Mucosa of rectum (tissue), 2 donors: ENCODE results near the gene KAZALD1.
"Not testable (repeated sequence)": the region's sequence is repeated elsewhere in the genome, so short reads cannot be mapped to it uniquely, and the experiment has no call there.

Source experiments
- H3K27ac ChIP-seq, 2 donors: one replicate each; pipeline ENCODE4 v1.7.0; 2013; ENCODE audit warnings: inconsistent platforms in 2 of 2, low read depth in 2 of 2, low read length in 2 of 2
- H3K27me3 ChIP-seq, 2 donors: one replicate each; pipeline ENCODE4 v1.7.0; 2013; ENCODE audit warnings: low read length in 2 of 2; ENCODE audit not compliant: control insufficient read depth in 2 of 2, insufficient read depth in 2 of 2
- H3K36me3 ChIP-seq, 2 donors: one replicate each; pipeline ENCODE4 v1.7.0; 2013; ENCODE audit warnings: low read length in 2 of 2; ENCODE audit not compliant: control insufficient read depth in 2 of 2, insufficient read depth in 2 of 2
- H3K4me1 ChIP-seq, 2 donors: one replicate each; pipeline ENCODE4 v1.7.0; 2013; ENCODE audit warnings: low read length in 2 of 2, mild to moderate bottlenecking in 1 of 2; ENCODE audit not compliant: control insufficient read depth in 2 of 2, insufficient read depth in 2 of 2
- H3K4me3 ChIP-seq, 2 donors: one replicate each; pipeline ENCODE4 v1.7.0; 2013; ENCODE audit warnings: low read length in 2 of 2
- H3K9ac ChIP-seq, 2 donors: one replicate each; pipeline ENCODE4 v1.7.0; 2013; ENCODE audit warnings: low read length in 2 of 2, low read depth in 1 of 2, mild to moderate bottlenecking in 1 of 2
- H3K9me3 ChIP-seq, 2 donors: one replicate each; pipeline ENCODE4 v1.7.0; 2013; ENCODE audit warnings: low read length in 2 of 2; ENCODE audit not compliant: control insufficient read depth in 2 of 2
- donor health status: healthy.
- donor health status: Normal muscosa, but diverticular disease.

Gene KAZALD1

GRCh38 chr10:101031128-101031795 lies 30.5 kb upstream of the KAZALD1 start, which contains the start of the genes PDZD7 and SFXN3:
Gene PDZD7, minus strand, starts transcription at chr10:101031129. Its CDS starts 910 bp downstream, at chr10:101030219.
Gene SFXN3, plus strand, starts transcription at chr10:101031234. Its CDS starts 3,461 bp downstream, at chr10:101034695.
- Histone ChIP-seq H3K27me3 (peaks cover 0 to 5% of the 10 kb centered on the region in 2 donors), H3K9me3 (no peaks in the 10 kb centered on the region), H3K27ac (peak within 1 kb of the TSS; percentile 78 to 87), H3K4me1 (peaks cover 21% of the 10 kb centered on the region in 2 donors), H3K9ac (peak within 1 kb of the TSS; percentile 79 to 87), H3K4me3 (peak within 1 kb of the TSS; percentile 74 to 81), H3K36me3 (peaks cover 5 to 9% of the 10 kb centered on the region in 2 donors)

GRCh38 chr10:101031796-101032636 lies 29.8 kb upstream of the KAZALD1 start:
- Histone ChIP-seq H3K9me3 (no peaks in the 10 kb centered on the region), H3K4me3 (peak overlapping the region; percentile 74 to 81), H3K4me1 (peaks cover 21% of the 10 kb centered on the region in 2 donors), H3K9ac (peak overlapping the region; percentile 79 to 87), H3K27me3 (peaks cover 0 to 5% of the 10 kb centered on the region in 2 donors), H3K27ac (peak overlapping the region; percentile 78 to 87), H3K36me3 (peaks cover 10 to 15% of the 10 kb centered on the region in 2 donors)

GRCh38 chr10:101032637-101033224 lies 29.1 kb upstream of the KAZALD1 start:
- Histone ChIP-seq H3K4me3 (peak overlapping the region; percentile 74 to 81), H3K36me3 (peaks cover 17 to 22% of the 10 kb centered on the region in 2 donors), H3K4me1 (peaks cover 21% of the 10 kb centered on the region in 2 donors), H3K9ac (peak overlapping the region; percentile 79 to 87), H3K27me3 (peaks cover 0 to 5% of the 10 kb centered on the region in 2 donors), H3K27ac (peak overlapping the region; percentile 78 to 87), H3K9me3 (no peaks in the 10 kb centered on the region)

- Histone ChIP-seq H3K36me3 (peaks cover 21 to 28% of the 10 kb centered on the region in 2 donors), H3K27me3 (peaks cover 0 to 5% of the 10 kb centered on the region in 2 donors), H3K27ac (no peak overlapping the region), H3K9me3 (no peaks in the 10 kb centered on the region), H3K9ac (peak overlapping the region in 1 of 2 donors; percentile 79), H3K4me3 (peak overlapping the region in 1 of 2 donors; percentile 74), H3K4me1 (peaks cover 21 to 25% of the 10 kb centered on the region in 2 donors)
Measured at GRCh38 chr10:101033276-101033675, 28.5 kb upstream of the KAZALD1 start.

GRCh38 chr10:101034404-101034803 lies 27.4 kb upstream of the KAZALD1 start:
- H3K27ac ChIP-seq, H3K4me3 ChIP-seq, H3K9me3 ChIP-seq, H3K27me3 ChIP-seq, H3K9ac ChIP-seq: not testable (repeated sequence)
- peaks cover 21 to 25% of the 10 kb centered on the region in 2 donors for H3K4me1 ChIP-seq
- H3K36me3 ChIP-seq: peaks cover 21 to 35% of the 10 kb centered on the region in 2 donors

GRCh38 chr10:101035314-101035713 lies 26.5 kb upstream of the KAZALD1 start:
- H3K4me3 ChIP-seq: no peak overlapping the region
- H3K27me3 ChIP-seq: no peaks in the 10 kb centered on the region
- H3K9me3 ChIP-seq: no peaks in the 10 kb centered on the region
- peaks cover 21 to 37% of the 10 kb centered on the region in 2 donors for H3K36me3 ChIP-seq
- H3K9ac ChIP-seq: no peak overlapping the region
- H3K4me1 ChIP-seq: peaks cover 21 to 25% of the 10 kb centered on the region in 2 donors
- no peak overlapping the region for H3K27ac ChIP-seq

GRCh38 chr10:101035916-101036702 lies 25.7 kb upstream of the KAZALD1 start:
- Histone ChIP-seq H3K27me3 (no peaks in the 10 kb centered on the region), H3K9ac (no peak overlapping the region), H3K4me3 (no peak overlapping the region), H3K4me1 (peaks cover 23 to 24% of the 10 kb centered on the region in 2 donors), H3K36me3 (peaks cover 21 to 37% of the 10 kb centered on the region in 2 donors), H3K27ac (no peak overlapping the region), H3K9me3 (no peaks in the 10 kb centered on the region)

- H3K27ac ChIP-seq: no peak overlapping the region
- no peaks in the 10 kb centered on the region for H3K27me3 ChIP-seq
- peaks cover 21% of the 10 kb centered on the region in 2 donors for H3K4me1 ChIP-seq
- peaks cover 21 to 37% of the 10 kb centered on the region in 2 donors for H3K36me3 ChIP-seq
- no peak overlapping the region for H3K9ac ChIP-seq
- no peaks in the 10 kb centered on the region for H3K9me3 ChIP-seq
- H3K4me3 ChIP-seq: no peak overlapping the region
Measured at GRCh38 chr10:101036726-101037125, 25.1 kb upstream of the KAZALD1 start.

GRCh38 chr10:101038484-101038883 lies 23.3 kb upstream of the KAZALD1 start:
- Histone ChIP-seq H3K36me3 (peaks cover 21 to 37% of the 10 kb centered on the region in 2 donors), H3K4me3 (no peak overlapping the region), H3K9me3 (no peaks in the 10 kb centered on the region), H3K9ac (no peak overlapping the region), H3K27ac (no peak overlapping the region), H3K27me3 (no peaks in the 10 kb centered on the region), H3K4me1 (peaks cover 18% of the 10 kb centered on the region in 2 donors)
